Upper lobe of right lung (tissue), 1 donor: Measurements from ENCODE around the gene RASL10A. TPM values are rescaled to one million over a fixed set of nuclear protein-coding genes. Genes with fewer than 3 reads are reported as not detected.

Source experiments
- ATAC-seq: fragments of 200-7000 bp; cut with Tn5 transposase; one replicate; pipeline ENCODE4 v1.9.1; 2020; ENCODE audit warnings: mild to moderate bottlenecking, moderate library complexity
- DNase-seq: peaks from one replicate; pipeline ENCODE4 v3.0.0-alpha.2; 2020
- H3K27ac ChIP-seq: fragments of 200-600 bp; one replicate; pipeline ENCODE4 v1.8.0; 2022
- H3K27me3 ChIP-seq: fragments of 200-600 bp; one replicate; pipeline ENCODE4 v1.8.0; 2022; ENCODE audit warnings: mild to moderate bottlenecking
- H3K36me3 ChIP-seq: fragments of 200-600 bp; one replicate; pipeline ENCODE4 v1.8.0; 2022
- H3K4me1 ChIP-seq: fragments of 200-600 bp; one replicate; pipeline ENCODE4 v1.8.0; 2022
- H3K4me3 ChIP-seq: fragments of 200-600 bp; one replicate; pipeline ENCODE4 v1.8.0; 2022; ENCODE audit warnings: mild to moderate bottlenecking
- H3K9me3 ChIP-seq: fragments of 200-600 bp; one replicate; pipeline ENCODE4 v1.8.0; 2022
- CTCF ChIP-seq: fragments of 200-600 bp; IDR thresholded peaks from one replicate; pipeline ENCODE4 v1.8.0; 2022; ENCODE audit warnings: antibody characterized with exemption
- intact Hi-C: fragments of 100-400 bp; cut with DNase I; formaldehyde crosslinking; loops from one replicate; pipeline ENCODE4 v1.11.0; 2022
- total RNA-seq: library from RNA; stranded (reverse); fragmentation: NEBNext Ultra II Directional; extraction: Animal tissue kit (Norgen Biotek cat#: 25700); gene quantifications from one replicate; pipeline ENCODE4 v1.2.1, GENCODE V29; 2021
- donor health status: DM: no; HTN: yes; CAD: no; lungs with severe emphysema.

Gene RASL10A
- total RNA-seq, 1 donor from 2014 or later, result 0.72 TPM

- H3K36me3 ChIP-seq, result peaks cover 44% of the 10 kb centered on the region
- DNase-seq (no peak), ATAC-seq (no peak)
- no peaks in the 10 kb centered on the region for H3K27me3 ChIP-seq
- intact Hi-C loops, result no loop called here
- H3K27ac ChIP-seq, result no peak overlapping the region
- no peak overlapping the region for H3K4me3 ChIP-seq
- TF ChIP-seq CTCF, result no peak
- no peaks in the 10 kb centered on the region for H3K4me1 ChIP-seq
- H3K9me3 ChIP-seq, result no peaks in the 10 kb centered on the region
Measured at GRCh38 chr22:29325785-29326315, 10.4 kb upstream of the RASL10A start.

GRCh38 chr22:29325356-29325755 lies 9.9 kb upstream of the RASL10A start:
- Histone ChIP-seq H3K36me3 (peaks cover 39% of the 10 kb centered on the region), H3K27me3 (no peaks in the 10 kb centered on the region), H3K4me1 (no peaks in the 10 kb centered on the region), H3K9me3 (no peaks in the 10 kb centered on the region), H3K4me3 (no peak overlapping the region), H3K27ac (no peak overlapping the region)
- no peak for TF ChIP-seq CTCF
- DNase-seq, result no peak
- intact Hi-C loops, result no loop called here
- no peak for ATAC-seq

- H3K27ac ChIP-seq, result no peak overlapping the region
Measured at GRCh38 chr22:29323641-29324040, 8.1 kb upstream of the RASL10A start.

GRCh38 chr22:29320546-29320945 lies 5.0 kb upstream of the RASL10A start:
- peaks cover 3% of the 10 kb centered on the region for H3K4me1 ChIP-seq
- H3K36me3 ChIP-seq, result no peaks in the 10 kb centered on the region
- intact Hi-C loops, result no loop called here
- no peak for TF ChIP-seq CTCF
- DNase-seq (no peak), ATAC-seq (no peak)
- no peak overlapping the region for H3K27ac ChIP-seq
- H3K9me3 ChIP-seq, result no peaks in the 10 kb centered on the region
- H3K4me3 ChIP-seq, result no peak overlapping the region
- peaks cover 10% of the 10 kb centered on the region for H3K27me3 ChIP-seq

More at GRCh38 chr22:29323641-29324040, 8.1 kb upstream of the RASL10A start:
- H3K36me3 ChIP-seq, result peaks cover 24% of the 10 kb centered on the region
- no peaks in the 10 kb centered on the region for H3K4me1 ChIP-seq
- no peak overlapping the region for H3K4me3 ChIP-seq
- DNase-seq (no peak), ATAC-seq (no peak)
- H3K27me3 ChIP-seq, result no peaks in the 10 kb centered on the region
- H3K9me3 ChIP-seq, result no peaks in the 10 kb centered on the region
- intact Hi-C loops, result no loop called here
- no peak for TF ChIP-seq CTCF

GRCh38 chr22:29319072-29319471 lies 3.6 kb upstream of the RASL10A start:
- intact Hi-C loops, result no loop called here
- DNase-seq, result no peak
- Histone ChIP-seq H3K27ac (no peak overlapping the region), H3K27me3 (peaks cover 25% of the 10 kb centered on the region), H3K36me3 (no peaks in the 10 kb centered on the region), H3K9me3 (no peaks in the 10 kb centered on the region), H3K4me1 (peaks cover 17% of the 10 kb centered on the region), H3K4me3 (no peak overlapping the region)
- no peak for ATAC-seq
- no peak for TF ChIP-seq CTCF
